Kidney (tissue), 14 donors: ENCODE results near the gene MIOX. TPM values are rescaled to one million over a fixed set of nuclear protein-coding genes. Genes with fewer than 3 reads are reported as not detected.

Experiments used
- DNase-seq, 5 donors: peaks; one replicate each; pipeline ENCODE4 v3.0.0-alpha.2; 2013 to 2020
- FAIRE-seq: peaks from 2 replicates; lab custom pipeline; 2012; peaks lifted over from hg19 to GRCh38; lab: Jason Lieb, UNC
- H3K27ac ChIP-seq, 2 donors: one replicate each; pipeline ENCODE4 v1.7.0; 2013; ENCODE audit warnings: low read depth in 2 of 2, low read length in 2 of 2, inconsistent platforms in 1 of 2
- H3K27me3 ChIP-seq: one replicate; pipeline ENCODE4 v1.7.1; 2013; ENCODE audit warnings: low read length, inconsistent platforms; ENCODE audit not compliant: control insufficient read depth, insufficient read depth
- H3K36me3 ChIP-seq, 3 donors: one replicate each; pipeline versions ENCODE4 v1.7.0 to v1.7.1; 2013; ENCODE audit warnings: low read length in 3 of 3, control low read depth in 1 of 3, inconsistent platforms in 1 of 3; ENCODE audit not compliant: insufficient read depth in 3 of 3, control insufficient read depth in 2 of 3
- H3K4me1 ChIP-seq, 3 donors: one replicate each; pipeline versions ENCODE4 v1.7.0 to v1.7.1; 2013; ENCODE audit warnings: low read length in 3 of 3, inconsistent platforms in 1 of 3, low read depth in 1 of 3; ENCODE audit not compliant: control insufficient read depth in 2 of 3, insufficient read depth in 2 of 3
- H3K4me3 ChIP-seq, 3 donors: one replicate each; pipeline versions ENCODE4 v1.7.0 to v1.8.1; 2013; ENCODE audit warnings: low read length in 3 of 3, control low read depth in 1 of 3, inconsistent platforms in 1 of 3
- H3K9ac ChIP-seq, 3 donors: one replicate each; pipeline versions ENCODE4 v1.7.0 to v1.7.1; 2013; ENCODE audit warnings: low read length in 3 of 3, control low read depth in 1 of 3, inconsistent platforms in 1 of 3
- H3K9me3 ChIP-seq, 3 donors: one replicate each; pipeline versions ENCODE4 v1.7.0 to v1.7.1; 2013; ENCODE audit warnings: low read length in 3 of 3, control low read depth in 1 of 3, inconsistent platforms in 1 of 3; ENCODE audit not compliant: control insufficient read depth in 2 of 3, insufficient read depth in 1 of 3
- CTCF ChIP-seq: IDR thresholded peaks from 3 replicates; pipeline ENCODE4 v1.5.1; 2012; ENCODE audit warnings: mild to moderate bottlenecking, moderate library complexity, borderline replicate concordance; ENCODE audit not compliant: insufficient read depth; ENCODE audit errors: extremely low read depth
- intact Hi-C: fragments of 100-400 bp; cut with DNase I; formaldehyde crosslinking; loops from one replicate; pipeline ENCODE4 v1.11.1; 2022
- polyA plus RNA-seq: library from polyadenylated mRNA; stranded (reverse); fragments of 350-450 nt; fragmentation: Illumina TruSeq; extraction: RNeasy Lipid Tissue Mini Kit (QIAGEN cat#74804); gene quantifications from one replicate; pipeline ENCODE4 v1.2.3, GENCODE V29; 2014; ENCODE audit warnings: low read depth, low replicate concordance; ENCODE audit not compliant: insufficient read depth
- total RNA-seq: library from RNA; stranded (reverse); fragmentation: NEBNext Ultra II Directional; extraction: Animal tissue kit (Norgen Biotek cat#: 25700); gene quantifications from one replicate; pipeline ENCODE4 v1.2.1, GENCODE V29; 2021
- donor health status: control.
- donor health status: control.
- donor health status: control.
- donor health status: control.
- donor health status: control.
- donor health status: DM: yes; HTN: yes; CAD: no.
- donor health status: Normal renal cell carcinoma (clear cell type).

MIOX gene
- total and polyA plus RNA-seq, 2 donors from 2014 or later: 3.5 to 455 TPM

DNA sequence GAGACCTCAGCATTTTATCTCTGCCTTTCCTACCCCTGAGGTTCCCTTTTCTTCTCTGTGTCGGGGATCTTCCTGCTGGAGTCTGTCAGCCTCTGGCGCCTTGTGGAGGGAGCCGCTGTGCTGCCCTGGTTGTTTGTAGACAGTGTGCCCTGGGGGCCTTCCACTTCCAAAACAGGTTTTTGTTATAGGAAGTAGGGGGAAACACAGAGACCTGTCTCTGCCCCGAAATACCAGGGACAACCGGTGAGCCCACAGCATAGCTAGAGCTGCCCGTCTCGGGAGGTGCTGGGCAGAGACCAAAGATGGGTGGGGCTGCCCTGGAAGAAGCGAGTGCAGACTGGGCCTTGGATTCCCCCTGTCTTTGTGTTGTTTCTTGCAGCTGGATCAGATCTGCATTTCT is 29.4 kb downstream of the MIOX start:
- intact Hi-C loops: no loop called here
- Histone ChIP-seq H3K4me1 (no peaks in the 10 kb centered on the region), H3K9me3 (no peaks in the 10 kb centered on the region), H3K36me3 (peaks cover 0 to 10% (median 5%) of the 10 kb centered on the region in 3 donors), H3K27ac (no peak overlapping the region), H3K9ac (no peak overlapping the region), H3K4me3 (no peak overlapping the region), H3K27me3 (no peaks in the 10 kb centered on the region)
- FAIRE-seq (no peak), DNase-seq (no peak)
- TF ChIP-seq CTCF: no peak

DNA sequence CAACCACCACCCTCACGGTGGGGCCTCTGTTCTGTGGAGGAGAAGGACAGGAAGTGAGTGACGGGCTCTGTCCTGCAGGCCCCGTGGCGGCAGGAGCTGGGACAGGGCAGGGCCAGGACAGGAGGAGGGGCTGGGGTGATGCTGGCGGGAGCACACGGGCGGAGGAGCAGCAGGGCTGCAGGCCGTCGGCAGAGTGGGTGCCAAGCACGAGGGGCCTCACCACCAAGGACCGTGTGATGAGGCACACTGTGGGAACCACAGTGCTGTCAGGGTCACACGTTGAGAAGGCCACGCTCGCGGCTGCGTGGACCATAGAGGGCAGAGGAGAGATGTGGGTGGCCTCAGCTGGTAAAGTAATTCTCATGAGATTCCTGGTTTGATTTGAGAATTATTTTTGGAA is 30.2 kb downstream of the MIOX start:
- TF ChIP-seq CTCF: no peak
- no peak for FAIRE-seq

DNA sequence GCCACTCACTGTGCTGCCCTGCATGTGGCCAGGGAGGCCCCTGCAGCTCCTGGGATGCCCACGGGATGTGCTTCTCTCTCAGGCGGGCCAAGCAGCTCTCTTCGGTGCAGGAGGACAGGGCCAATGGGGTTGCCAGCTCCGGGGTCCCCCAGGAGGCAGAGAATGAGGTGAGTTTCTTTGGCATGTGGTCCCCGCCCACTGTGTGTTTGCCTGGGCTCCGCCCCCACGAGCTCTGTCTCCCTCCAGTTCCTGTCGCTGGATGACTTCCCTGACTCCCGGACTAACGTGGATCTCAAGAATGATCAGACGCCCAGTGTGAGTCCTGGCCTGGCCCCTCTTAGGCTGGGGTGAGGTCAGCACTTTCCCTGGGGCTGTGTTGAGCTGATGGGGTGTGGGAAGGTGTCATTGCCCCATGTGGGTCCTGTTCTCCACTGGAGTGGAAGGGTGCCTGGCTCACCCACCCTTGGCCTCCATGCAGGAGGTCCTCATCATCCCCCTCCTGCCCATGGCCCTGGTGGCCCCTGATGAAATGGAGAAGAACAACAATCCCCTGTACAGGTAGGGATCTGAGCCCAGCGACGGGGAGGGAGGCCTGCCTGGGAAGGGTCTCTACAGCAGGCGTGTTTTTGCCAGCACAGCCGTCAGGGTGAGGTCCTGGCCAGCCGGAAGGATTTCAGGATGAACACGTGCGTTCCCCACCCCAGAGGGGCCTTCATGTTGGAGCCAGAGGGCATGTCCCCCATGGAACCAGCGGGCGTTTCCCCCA is 31.0 kb downstream of the MIOX start:
- no peak for TF ChIP-seq CTCF
- Histone ChIP-seq H3K4me3 (no peak overlapping the region), H3K27ac (no peak overlapping the region), H3K4me1 (no peaks in the 10 kb centered on the region), H3K36me3 (peaks cover 0 to 16% (median 5%) of the 10 kb centered on the region in 3 donors), H3K9me3 (no peaks in the 10 kb centered on the region), H3K9ac (no peak overlapping the region), H3K27me3 (no peaks in the 10 kb centered on the region)
- FAIRE-seq: no peak
- intact Hi-C loops: no loop called here
- peak in 1 of 5 donors; percentile 26 for DNase-seq

More for the DNA sequence above, 30.2 kb downstream of the MIOX start:
- Histone ChIP-seq H3K4me1 (no peaks in the 10 kb centered on the region), H3K9me3 (no peaks in the 10 kb centered on the region), H3K36me3 (peaks cover 0 to 13% (median 5%) of the 10 kb centered on the region in 3 donors), H3K27me3 (no peaks in the 10 kb centered on the region), H3K9ac (no peak overlapping the region), H3K27ac (no peak overlapping the region), H3K4me3 (no peak overlapping the region)
- no peak for DNase-seq
- intact Hi-C loops: no loop called here

- DNase-seq (no peak), FAIRE-seq (no peak)
- Histone ChIP-seq H3K27ac (no peak overlapping the region), H3K4me1 (no peaks in the 10 kb centered on the region), H3K36me3 (peaks cover 0 to 16% (median 11%) of the 10 kb centered on the region in 3 donors), H3K27me3 (no peaks in the 10 kb centered on the region), H3K4me3 (no peak overlapping the region), H3K9ac (no peak overlapping the region), H3K9me3 (no peaks in the 10 kb centered on the region)
- intact Hi-C loops: no loop called here
- TF ChIP-seq CTCF: no peak
Observed at GRCh38 chr22:50518606-50519005, 31.9 kb downstream of the MIOX start.
